HCT116 (cell line): ENCODE data around the gene TNRC6B. TPM values are rescaled to one million over a fixed set of nuclear protein-coding genes. Genes with fewer than 3 reads are reported as not detected.

Experiments
- ATAC-seq: fragments of 200-7000 bp; cut with Tn5 transposase; 2 replicates; pipeline ENCODE4 v1.9.1; 2020; ENCODE audit warnings: mild to moderate bottlenecking, moderate library complexity
- Bru-seq: library from RNA; stranded (reverse); fragments of 400-500 nt; gene quantifications from one replicate; lab custom pipeline; 2021; lab: Mats Ljungman, UMichigan
- BruChase-seq, 2 experiments: library from RNA; stranded (reverse); fragments of 400-500 nt; gene quantifications; one replicate each; lab custom pipeline; 2021; lab: Mats Ljungman, UMichigan
- BruUV-seq: library from RNA; stranded (reverse); fragments of 400-500 nt; replicated peaks from 2 replicates; lab custom pipeline; 2021; lab: Mats Ljungman, UMichigan
- CTCF ChIA-PET: fragments of 300-600 bp; sonication (Branson Sonifier 250); formaldehyde crosslinking; loops from one replicate; lab custom pipeline; 2021; ENCODE audit warnings: antibody characterized with exemption; lab: Charles Lee
- POLR2A ChIA-PET: fragments of 300-600, 350-600 bp; sonication (Branson Sonifier 250); formaldehyde crosslinking; loops from one replicate; lab custom pipeline; 2021; ENCODE audit warnings: antibody characterized with exemption; lab: Charles Lee
- RAD21 ChIA-PET, 2 experiments: fragments of 300-600 bp; sonication (Branson Sonifier 250); formaldehyde crosslinking; loops; one replicate each; lab custom pipeline; 2023; ENCODE audit warnings: low total read pairs in 2 of 2; ENCODE audit not compliant: uncharacterized antibody in 2 of 2, unreplicated experiment in 2 of 2, low non-redundant PET in 1 of 2; lab: Charles Lee
- DNase-seq: peaks from one replicate; pipeline ENCODE4 v3.0.0-alpha.2; 2010; ENCODE audit warnings: low read depth, low spot score
- H2AFZ ChIP-seq: fragments of 200-600 bp; shearing (Covaris generic), sonication (generic); 2 replicates; pipeline ENCODE4 v1.6.1; 2017; ENCODE audit warnings: low read depth, mixed run types, mixed read lengths, antibody characterized with exemption, low read length; ENCODE audit not compliant: poor library complexity, severe bottlenecking
- H3K27ac ChIP-seq: 2 replicates; pipeline ENCODE4 v1.5.1; 2012; ENCODE audit warnings: low read depth, low read length
- H3K27me3 ChIP-seq: fragments of 200-600 bp; sonication (generic); 2 replicates; pipeline ENCODE4 v1.6.1; 2016; ENCODE audit warnings: mixed run types, low read length, mixed read lengths; ENCODE audit not compliant: insufficient read depth
- H3K36me3 ChIP-seq, 2 experiments: fragments of 200-500 bp in 1 of 2; fragments of 200-600 bp in 1 of 2; sonication (Bioruptor generic) in 1 of 2; sonication (generic) in 1 of 2; 2 replicates each; pipeline versions ENCODE4 v1.5.1 to v1.6.1; 2014 to 2016; ENCODE audit warnings: low read length in 2 of 2, inconsistent platforms in 1 of 2, mixed read lengths in 1 of 2, mixed run types in 1 of 2; ENCODE audit not compliant: insufficient read depth in 2 of 2, control insufficient read depth in 1 of 2
- H3K4me1 ChIP-seq, 2 experiments: fragments of 200-600 bp in 1 of 2; sonication (generic) in 1 of 2; 2 replicates each; pipeline versions ENCODE4 v1.5.1 to v1.6.1; 2012 to 2017; ENCODE audit warnings: low read length in 2 of 2, inconsistent platforms in 1 of 2, mild to moderate bottlenecking in 1 of 2, mixed read lengths in 1 of 2, mixed run types in 1 of 2, moderate library complexity in 1 of 2; ENCODE audit not compliant: insufficient read depth in 2 of 2, control insufficient read depth in 1 of 2
- H3K4me2 ChIP-seq: fragments of 200-600 bp; sonication (generic); 2 replicates; pipeline ENCODE4 v1.6.1; 2017; ENCODE audit warnings: mixed run types, low read length, mixed read lengths
- H3K4me3 ChIP-seq, 2 experiments: fragments of 200-600 bp in 1 of 2; sonication (generic) in 1 of 2; replicated peaks in 1 of 2; 2 replicates each; pipeline ENCODE4 v1.5.1; 2011 to 2016; ENCODE audit warnings: low read length in 2 of 2, control low read depth in 1 of 2, low read depth in 1 of 2, mild to moderate bottlenecking in 1 of 2, mixed read lengths in 1 of 2, mixed run types in 1 of 2
- H3K79me2 ChIP-seq: fragments of 200-600 bp; sonication (generic); 2 replicates; pipeline ENCODE4 v1.6.1; 2017; ENCODE audit warnings: mild to moderate bottlenecking, mixed run types, low read length, moderate library complexity, mixed read lengths; ENCODE audit not compliant: insufficient read depth
- H3K9ac ChIP-seq: fragments of 200-600 bp; sonication (generic); 2 replicates; pipeline ENCODE4 v1.6.1; 2016; ENCODE audit warnings: low read length, mixed read lengths
- H3K9me2 ChIP-seq: fragments of 200-600 bp; sonication (generic), shearing (Covaris generic); 2 replicates; pipeline ENCODE4 v1.6.1; 2017; ENCODE audit warnings: mixed run types, mild to moderate bottlenecking, moderate library complexity; ENCODE audit not compliant: insufficient read depth
- H3K9me3 ChIP-seq, 2 experiments: fragments of 200-500 bp in 1 of 2; fragments of 200-600 bp in 1 of 2; sonication (Bioruptor generic) in 1 of 2; sonication (generic) in 1 of 2; 2 replicates each; pipeline ENCODE4 v1.6.1; 2014 to 2017; ENCODE audit warnings: low read length in 2 of 2, mixed read lengths in 2 of 2, inconsistent platforms in 1 of 2, low read depth in 1 of 2, mild to moderate bottlenecking in 1 of 2, mixed run types in 1 of 2, moderate library complexity in 1 of 2; ENCODE audit not compliant: control insufficient read depth in 1 of 2, insufficient read depth in 1 of 2
- H4K20me1 ChIP-seq: fragments of 200-600 bp; sonication (generic), shearing (Covaris generic); 2 replicates; pipeline ENCODE4 v1.6.1; 2017; ENCODE audit warnings: mixed run types, mild to moderate bottlenecking, moderate library complexity; ENCODE audit not compliant: insufficient read depth
- CEBPB ChIP-seq: IDR thresholded peaks from 2 replicates; pipeline ENCODE4 v1.6.1; 2012; ENCODE audit warnings: low read depth
- CTCF ChIP-seq, 3 experiments: fragments of 200-600 bp in 1 of 3; sonication (generic) in 1 of 3; IDR thresholded peaks in 2 of 3; conservative IDR thresholded peaks in 1 of 3; 2 replicates each; pipeline ENCODE4 v1.5.1; 2012 to 2017; ENCODE audit warnings: low read depth in 2 of 3, low read length in 2 of 3, antibody characterized with exemption in 1 of 3, borderline replicate concordance in 1 of 3, control low read depth in 1 of 3, mild to moderate bottlenecking in 1 of 3, mixed read lengths in 1 of 3, mixed run types in 1 of 3, moderate library complexity in 1 of 3; ENCODE audit not compliant: insufficient read depth in 1 of 3
- ELF1 ChIP-seq: IDR thresholded peaks from 2 replicates; pipeline ENCODE4 v1.6.1; 2012; ENCODE audit warnings: low read depth, borderline replicate concordance
- EZH2phosphoT487 ChIP-seq: fragments of 200-600 bp; IDR thresholded peaks from 2 replicates; pipeline ENCODE4 v1.6.1; 2018; ENCODE audit warnings: antibody characterized with exemption, borderline replicate concordance
- FOSL1 ChIP-seq: IDR thresholded peaks from 2 replicates; pipeline ENCODE4 v1.6.1; 2012; ENCODE audit warnings: low read depth
- JUND ChIP-seq: IDR thresholded peaks from 2 replicates; pipeline ENCODE4 v1.6.1; 2012
- MAX ChIP-seq: IDR thresholded peaks from 2 replicates; pipeline ENCODE4 v1.6.1; 2012
- POLR2A ChIP-seq: IDR thresholded peaks from 2 replicates; pipeline ENCODE4 v1.7.0; 2011; ENCODE audit warnings: borderline replicate concordance; ENCODE audit not compliant: insufficient read depth, insufficient read length; ENCODE audit errors: extremely low read depth
- RAD21 ChIP-seq: IDR thresholded peaks from 2 replicates; pipeline ENCODE4 v1.6.1; 2012; ENCODE audit warnings: low read depth, mild to moderate bottlenecking
- SRF ChIP-seq: IDR thresholded peaks from 2 replicates; pipeline ENCODE4 v1.6.1; 2012; ENCODE audit warnings: low read depth
- YY1 ChIP-seq: IDR thresholded peaks from 2 replicates; pipeline ENCODE4 v1.6.1; 2011; ENCODE audit warnings: low read length, low read depth, moderate library complexity, mild to moderate bottlenecking; ENCODE audit not compliant: insufficient replicate concordance; ENCODE audit errors: extremely low read depth
- ZNF274 ChIP-seq: fragments of 200-500 bp; sonication (Bioruptor generic); IDR thresholded peaks from 2 replicates; pipeline ENCODE4 v1.6.1; 2014; ENCODE audit warnings: mild to moderate bottlenecking, low read depth, low read length, inconsistent platforms
- intact Hi-C: fragments of 100-400 bp; cut with micrococcal nuclease; formaldehyde crosslinking; loops from 2 replicates; pipeline ENCODE4 v1.10.0; 2022
- long read RNA-seq: library from polyadenylated mRNA; unstranded; transcript quantifications from one replicate; pipeline ENCODE4 v2.0.0, GENCODE V29; 2021; ENCODE audit not compliant: unreplicated experiment
- polyA plus RNA-seq: library from polyadenylated mRNA; unstranded; fragments of >200 nt; gene quantifications from 2 replicates; pipeline ENCODE4 v1.2.1, GENCODE V29; 2012; ENCODE audit warnings: missing spikeins
- total RNA-seq: library from RNA; stranded (reverse); gene quantifications from one replicate; pipeline ENCODE4 v1.2.1, GENCODE V29; 2021; ENCODE audit not compliant: unreplicated experiment
- TF ChIP-seq, protein P1 (sequence below): IDR thresholded peaks from 2 replicates; pipeline ENCODE4 v1.6.1; 2012; ENCODE audit warnings: low read depth

Gene TNRC6B, protein sequence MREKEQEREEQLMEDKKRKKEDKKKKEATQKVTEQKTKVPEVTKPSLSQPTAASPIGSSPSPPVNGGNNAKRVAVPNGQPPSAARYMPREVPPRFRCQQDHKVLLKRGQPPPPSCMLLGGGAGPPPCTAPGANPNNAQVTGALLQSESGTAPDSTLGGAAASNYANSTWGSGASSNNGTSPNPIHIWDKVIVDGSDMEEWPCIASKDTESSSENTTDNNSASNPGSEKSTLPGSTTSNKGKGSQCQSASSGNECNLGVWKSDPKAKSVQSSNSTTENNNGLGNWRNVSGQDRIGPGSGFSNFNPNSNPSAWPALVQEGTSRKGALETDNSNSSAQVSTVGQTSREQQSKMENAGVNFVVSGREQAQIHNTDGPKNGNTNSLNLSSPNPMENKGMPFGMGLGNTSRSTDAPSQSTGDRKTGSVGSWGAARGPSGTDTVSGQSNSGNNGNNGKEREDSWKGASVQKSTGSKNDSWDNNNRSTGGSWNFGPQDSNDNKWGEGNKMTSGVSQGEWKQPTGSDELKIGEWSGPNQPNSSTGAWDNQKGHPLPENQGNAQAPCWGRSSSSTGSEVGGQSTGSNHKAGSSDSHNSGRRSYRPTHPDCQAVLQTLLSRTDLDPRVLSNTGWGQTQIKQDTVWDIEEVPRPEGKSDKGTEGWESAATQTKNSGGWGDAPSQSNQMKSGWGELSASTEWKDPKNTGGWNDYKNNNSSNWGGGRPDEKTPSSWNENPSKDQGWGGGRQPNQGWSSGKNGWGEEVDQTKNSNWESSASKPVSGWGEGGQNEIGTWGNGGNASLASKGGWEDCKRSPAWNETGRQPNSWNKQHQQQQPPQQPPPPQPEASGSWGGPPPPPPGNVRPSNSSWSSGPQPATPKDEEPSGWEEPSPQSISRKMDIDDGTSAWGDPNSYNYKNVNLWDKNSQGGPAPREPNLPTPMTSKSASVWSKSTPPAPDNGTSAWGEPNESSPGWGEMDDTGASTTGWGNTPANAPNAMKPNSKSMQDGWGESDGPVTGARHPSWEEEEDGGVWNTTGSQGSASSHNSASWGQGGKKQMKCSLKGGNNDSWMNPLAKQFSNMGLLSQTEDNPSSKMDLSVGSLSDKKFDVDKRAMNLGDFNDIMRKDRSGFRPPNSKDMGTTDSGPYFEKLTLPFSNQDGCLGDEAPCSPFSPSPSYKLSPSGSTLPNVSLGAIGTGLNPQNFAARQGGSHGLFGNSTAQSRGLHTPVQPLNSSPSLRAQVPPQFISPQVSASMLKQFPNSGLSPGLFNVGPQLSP (N-terminal part only)
- total RNA-seq (29.8 TPM), Bru-seq, nascent RNA (percentile 76 among the genes with signal in this experiment), BruChase-seq, experiment 1, labeled RNA remaining after a 6-hour chase (percentile 78 among the genes with signal in this experiment), BruChase-seq, experiment 2, labeled RNA remaining after a 2-hour chase (percentile 81 among the genes with signal in this experiment)
- 5.3 and 6.1 TPM in 2 replicates for polyA plus RNA-seq
- long read RNA-seq, full-length matches to known transcripts = 8 of 32 reads
- long read RNA-seq, partial matches to known transcripts = 11 of 32 reads
- long read RNA-seq, other reads (novel, unspliced or antisense) = 13 of 32 reads

GRCh38 chr22:40177738-40178416, at the start of gene TNRC6B:
TSS of gene TNRC6B (plus strand) at chr22:40177925. CDS start at chr22:40178136, 211 bp downstream.
- CTCF ChIA-PET = interaction anchor here (1.3 kb wide), 1 partner anchor 681 kb away, joined by 3 read pairs; no protein-coding TSS in a partner anchor
- intact Hi-C loops = loop anchor here (1.0 to 2.0 kb wide), 3 partner anchors 134 to 169 kb away; partner anchors contain the start of gene ADSL
- peaks cover 17 to 34% of the 10 kb centered on the region in 2 experiments for H3K4me1 ChIP-seq
- H3K27ac ChIP-seq = peak within 1 kb of the TSS; percentile 59
- H4K20me1 ChIP-seq = no peaks in the 10 kb centered on the region
- H3K9me3 ChIP-seq = no peaks in the 10 kb centered on the region
- H3K4me2 ChIP-seq = peak within 1 kb of the TSS; percentile 92
- H3K9me2 ChIP-seq = no peaks in the 10 kb centered on the region
- RAD21 ChIA-PET = interaction anchor here in 1 of 2 experiments (0.6 to 0.9 kb wide), 2 partner anchors 133 to 167 kb away, joined by 3 to 4 read pairs; no protein-coding TSS in a partner anchor
- peak within 1 kb of the TSS; percentile 87 for H3K9ac ChIP-seq
- H3K27me3 ChIP-seq = no peaks in the 10 kb centered on the region
- peaks cover 49% of the 10 kb centered on the region for H3K79me2 ChIP-seq
- POLR2A ChIA-PET = interaction anchor here (0.6 to 1.6 kb wide), 16 partner anchors 10 to 168 kb away, joined by 3 to 13 read pairs (median 3); no protein-coding TSS in a partner anchor
- H3K4me3 ChIP-seq = peak within 1 kb of the TSS; percentile 60 to 80
- peak within 1 kb of the TSS; percentile 81 for H2AFZ ChIP-seq
- DNase-seq = peak; percentile 95
- no peaks in the 10 kb centered on the region for H3K36me3 ChIP-seq
- TSS peak; percentile 77 for BruUV-seq
- peak; percentile 87 for ATAC-seq
- peak; percentile 33 for TF ChIP-seq RAD21
- TF ChIP-seq, protein P1, sequence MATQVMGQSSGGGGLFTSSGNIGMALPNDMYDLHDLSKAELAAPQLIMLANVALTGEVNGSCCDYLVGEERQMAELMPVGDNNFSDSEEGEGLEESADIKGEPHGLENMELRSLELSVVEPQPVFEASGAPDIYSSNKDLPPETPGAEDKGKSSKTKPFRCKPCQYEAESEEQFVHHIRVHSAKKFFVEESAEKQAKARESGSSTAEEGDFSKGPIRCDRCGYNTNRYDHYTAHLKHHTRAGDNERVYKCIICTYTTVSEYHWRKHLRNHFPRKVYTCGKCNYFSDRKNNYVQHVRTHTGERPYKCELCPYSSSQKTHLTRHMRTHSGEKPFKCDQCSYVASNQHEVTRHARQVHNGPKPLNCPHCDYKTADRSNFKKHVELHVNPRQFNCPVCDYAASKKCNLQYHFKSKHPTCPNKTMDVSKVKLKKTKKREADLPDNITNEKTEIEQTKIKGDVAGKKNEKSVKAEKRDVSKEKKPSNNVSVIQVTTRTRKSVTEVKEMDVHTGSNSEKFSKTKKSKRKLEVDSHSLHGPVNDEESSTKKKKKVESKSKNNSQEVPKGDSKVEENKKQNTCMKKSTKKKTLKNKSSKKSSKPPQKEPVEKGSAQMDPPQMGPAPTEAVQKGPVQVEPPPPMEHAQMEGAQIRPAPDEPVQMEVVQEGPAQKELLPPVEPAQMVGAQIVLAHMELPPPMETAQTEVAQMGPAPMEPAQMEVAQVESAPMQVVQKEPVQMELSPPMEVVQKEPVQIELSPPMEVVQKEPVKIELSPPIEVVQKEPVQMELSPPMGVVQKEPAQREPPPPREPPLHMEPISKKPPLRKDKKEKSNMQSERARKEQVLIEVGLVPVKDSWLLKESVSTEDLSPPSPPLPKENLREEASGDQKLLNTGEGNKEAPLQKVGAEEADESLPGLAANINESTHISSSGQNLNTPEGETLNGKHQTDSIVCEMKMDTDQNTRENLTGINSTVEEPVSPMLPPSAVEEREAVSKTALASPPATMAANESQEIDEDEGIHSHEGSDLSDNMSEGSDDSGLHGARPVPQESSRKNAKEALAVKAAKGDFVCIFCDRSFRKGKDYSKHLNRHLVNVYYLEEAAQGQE = no peak
- TF ChIP-seq YY1 = peak; percentile 96
- TF ChIP-seq CEBPB = no peak; the same call in 1 of the 2 replicates
- no peak for TF ChIP-seq ZNF274
- TF ChIP-seq SRF = peak; percentile 78; the same call in 1 of the 2 replicates
- peak; percentile 41; the same call in 1 of the 2 replicates for TF ChIP-seq FOSL1
- no peak for TF ChIP-seq CTCF (IDR thresholded peaks at IDR 0.05 in 2 of 3, conservative IDR thresholded peaks at IDR 0.05 in 1 of 3; ENCODE audit: borderline replicate concordance in 1 of 3, insufficient read depth in 1 of 3, low read depth in 2 of 3, low read length in 2 of 3)
- peak; percentile 67 for TF ChIP-seq MAX
- peak; percentile 47 for TF ChIP-seq JUND
- peak; percentile 98 for TF ChIP-seq POLR2A
- no peak for TF ChIP-seq EZH2phosphoT487
- peak; percentile 19; the same call in 1 of the 2 replicates for TF ChIP-seq ELF1
